Measurements from ENCODE around the gene CDCA7.
"Not testable (repeated sequence)": the region's sequence is repeated elsewhere in the genome, so short reads cannot be mapped to it uniquely, and the experiment has no call there.

CDCA7 gene

DNA sequence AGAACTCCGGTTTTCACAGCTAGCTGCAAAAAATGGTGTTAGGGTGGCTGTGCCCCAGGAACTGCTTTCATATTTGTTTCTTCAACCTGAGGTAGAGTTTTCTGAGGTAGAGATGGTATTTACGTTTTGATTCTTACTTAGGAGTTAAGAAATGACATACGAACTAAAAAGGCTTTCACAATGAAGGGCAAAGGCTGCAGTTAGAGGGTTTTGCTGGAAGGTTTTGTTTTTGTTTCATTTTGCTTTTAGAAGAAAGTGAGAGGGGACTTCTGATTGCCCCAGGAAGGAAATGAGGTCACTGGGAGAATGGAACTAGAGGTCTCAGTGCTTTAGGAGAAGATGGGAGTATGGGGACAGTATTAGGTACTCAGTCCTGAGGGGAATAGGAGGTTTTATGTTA lies 15.5 kb downstream of the CDCA7 start:
- DNase-seq, result no peak

DNA sequence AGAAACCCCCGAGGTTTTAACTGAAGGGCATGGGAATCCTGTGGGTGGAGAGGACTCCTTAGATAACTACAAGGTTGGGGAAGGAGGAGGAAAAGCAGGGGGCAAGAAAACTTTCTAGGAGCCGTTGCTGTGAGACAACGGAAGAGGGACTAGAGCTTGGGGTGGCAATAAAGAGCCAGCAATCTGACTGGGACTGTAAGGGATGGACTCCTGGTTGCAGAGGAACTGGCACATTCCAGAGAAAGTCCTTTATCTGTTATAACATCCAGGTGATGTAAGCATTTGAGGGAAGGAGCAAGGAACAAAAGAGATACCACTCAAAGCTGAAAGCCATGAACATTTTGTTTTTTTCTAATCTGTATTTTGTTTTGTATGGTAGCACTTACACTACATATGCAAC lies 16.4 kb downstream of the CDCA7 start:
- DNase-seq, result no peak

GRCh38 chr2:173373290-173373689 lies 18.6 kb downstream of the CDCA7 start:
- no peak for DNase-seq

GRCh38 chr2:173374634-173375033 lies 20.0 kb downstream of the CDCA7 start:
- no peak for DNase-seq

- DNase-seq, result not testable (repeated sequence)
These were observed 30.9 kb downstream of the CDCA7 start for GRCh38 chr2:173385534-173385933.

- no peak for DNase-seq
These were observed 31.5 kb downstream of the CDCA7 start for GRCh38 chr2:173386021-173386737.

- DNase-seq, result no peak
These were observed 32.0 kb downstream of the CDCA7 start for GRCh38 chr2:173386738-173387065.

DNA sequence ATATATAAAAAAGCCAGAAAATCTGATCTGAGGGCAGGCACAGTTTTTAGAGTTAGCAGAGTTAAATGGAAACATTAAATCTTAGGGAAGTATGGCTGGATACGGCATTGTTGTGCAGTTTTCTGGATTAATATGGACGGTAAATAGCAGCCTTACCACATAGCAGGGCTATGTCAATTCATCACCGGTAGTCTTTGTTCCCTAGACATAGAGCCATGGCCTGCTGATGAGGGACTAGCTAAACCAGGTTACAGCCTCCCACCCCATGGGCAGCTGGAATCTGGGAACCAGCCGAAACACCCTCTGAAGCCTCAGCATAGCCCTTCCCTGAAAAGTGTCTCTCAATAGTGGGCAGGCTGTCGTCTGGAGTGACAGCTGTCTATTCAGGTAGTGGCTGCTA lies 32.4 kb downstream of the CDCA7 start:
- no peak for DNase-seq

GRCh38 chr2:173387660-173388059 lies 33.0 kb downstream of the CDCA7 start:
- DNase-seq, result no peak

- no peak for DNase-seq
These were observed 34.1 kb downstream of the CDCA7 start for GRCh38 chr2:173388795-173389194.

- no peak for DNase-seq
These were observed 35.4 kb downstream of the CDCA7 start for GRCh38 chr2:173390036-173390435.

- DNase-seq, result no peak
These were observed 38.1 kb downstream of the CDCA7 start for GRCh38 chr2:173392731-173393130.

DNA sequence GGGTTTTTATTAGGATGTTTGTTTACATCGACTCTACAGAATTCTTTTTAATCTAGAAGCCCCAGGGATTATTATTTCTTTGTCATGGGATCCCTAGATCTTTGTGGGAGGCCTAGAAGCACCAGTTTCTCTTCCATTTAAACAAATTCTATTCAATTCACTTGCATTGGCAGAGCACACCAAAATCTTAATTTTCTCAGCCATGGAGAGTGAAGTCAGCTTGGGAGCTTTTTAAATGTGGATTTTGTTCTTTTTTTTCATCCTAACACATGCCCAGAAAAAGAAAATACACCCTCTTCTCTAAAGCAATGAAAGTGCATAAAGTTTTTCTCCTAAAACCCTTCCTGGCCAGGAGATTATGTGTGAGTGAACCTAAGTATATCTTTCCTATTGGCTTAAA lies 38.5 kb downstream of the CDCA7 start:
- peak; percentile 18 for DNase-seq

GRCh38 chr2:173393636-173394035 lies 39.0 kb downstream of the CDCA7 start:
- no peak for DNase-seq

DNA sequence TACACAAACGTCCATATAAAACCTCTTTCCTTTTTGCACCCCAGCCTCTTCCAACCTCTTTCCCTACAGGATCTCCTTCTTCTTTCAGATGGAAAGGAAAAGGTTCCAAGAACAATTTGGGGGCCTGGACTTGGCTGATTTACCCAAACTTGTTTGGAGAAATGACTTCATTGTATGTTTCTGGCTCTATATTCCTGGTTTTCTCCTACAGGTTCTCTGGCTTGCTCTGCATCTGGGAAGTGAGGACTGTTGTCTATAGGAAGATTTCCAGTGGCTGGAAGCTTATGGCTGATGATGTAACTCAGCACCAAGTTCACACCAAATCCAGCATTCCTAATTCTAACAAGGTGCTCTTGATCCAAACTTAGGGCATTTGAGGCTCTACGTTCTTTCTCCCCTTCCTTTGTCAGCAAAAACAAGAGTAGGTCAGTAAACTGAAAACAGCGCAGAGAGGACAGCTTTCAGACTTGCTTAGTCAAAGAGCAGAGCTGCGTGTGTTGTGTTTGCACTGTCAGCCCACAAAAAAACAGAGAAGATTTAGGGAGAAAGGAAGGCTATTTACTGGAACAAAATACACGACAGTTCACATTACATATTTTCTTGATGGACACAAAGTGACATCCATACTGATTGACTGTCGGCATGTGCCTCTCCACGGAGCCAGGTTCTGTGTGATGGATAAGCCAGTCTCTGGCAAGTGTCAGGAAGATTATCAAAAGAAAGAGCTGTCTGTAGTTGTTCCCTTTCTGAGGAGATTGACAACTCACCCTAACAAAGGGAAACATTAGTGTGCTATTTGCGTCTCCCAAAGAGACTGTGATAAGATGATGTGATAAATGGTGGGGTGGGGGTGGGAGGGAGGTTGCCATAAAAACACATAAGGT lies 39.7 kb downstream of the CDCA7 start:
- no peak for DNase-seq

- DNase-seq, result no peak
These were observed 41.1 kb downstream of the CDCA7 start for GRCh38 chr2:173395567-173396351.

DNA sequence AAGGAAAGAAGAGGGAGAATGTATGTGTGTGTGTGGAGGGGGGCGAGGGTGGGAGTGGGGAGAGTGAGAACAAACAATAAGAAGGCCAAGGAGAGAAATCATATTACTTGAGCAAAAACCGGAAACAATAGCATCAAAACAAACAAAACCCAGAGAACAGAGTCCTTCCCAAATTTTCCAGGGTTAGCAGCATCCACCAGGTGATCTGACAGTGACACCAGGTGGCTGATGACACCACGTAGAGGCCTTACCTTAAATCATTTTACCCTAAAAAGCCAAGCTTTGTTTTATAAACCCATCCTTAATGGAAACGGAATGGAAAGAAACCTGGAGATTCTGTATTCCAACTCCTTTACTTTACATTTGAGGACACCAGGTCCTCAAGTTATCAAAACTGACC lies 42.9 kb downstream of the CDCA7 start:
- no peak for DNase-seq

DNA sequence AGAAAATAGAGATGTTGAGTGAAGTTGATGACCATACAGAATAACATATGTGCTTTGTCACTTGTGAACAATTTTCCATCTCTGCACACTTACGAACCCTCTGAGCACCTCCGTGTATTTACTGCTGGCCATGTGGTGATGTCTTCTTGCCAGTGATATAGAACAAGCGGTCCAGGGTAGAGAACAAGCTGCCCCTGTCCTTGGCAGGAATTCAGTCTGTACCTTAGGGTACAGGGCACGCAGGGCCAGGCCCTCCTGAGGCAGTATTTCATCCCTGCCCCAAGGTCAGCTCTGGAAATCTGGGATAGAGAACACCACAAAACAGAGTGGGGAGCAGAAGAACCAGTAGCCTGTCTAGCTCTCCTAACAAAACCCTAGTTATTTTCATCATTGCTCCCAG lies 44.6 kb downstream of the CDCA7 start:
- DNase-seq, result no peak

DNA sequence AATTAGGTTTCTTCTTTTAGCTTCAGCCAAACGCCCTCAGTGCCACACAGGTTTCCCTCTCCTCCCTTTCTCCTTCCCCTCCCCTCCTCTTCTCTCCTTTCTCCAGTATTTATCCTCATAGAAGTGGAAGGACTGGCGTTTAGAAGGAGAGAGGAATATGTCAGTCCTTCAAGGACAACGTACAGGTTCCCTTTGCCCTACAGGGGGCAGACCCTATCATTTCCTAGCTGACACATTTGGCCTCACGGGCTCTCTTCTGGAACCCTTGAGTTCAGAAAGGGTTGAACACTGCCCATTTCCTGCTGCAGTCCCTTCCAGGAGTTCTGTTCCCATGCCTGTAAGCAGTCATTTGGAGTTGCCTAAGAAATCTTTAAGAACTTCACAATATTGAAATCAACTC lies 46.1 kb downstream of the CDCA7 start:
- DNase-seq, result no peak

- no peak for DNase-seq
These were observed 47.1 kb downstream of the CDCA7 start for GRCh38 chr2:173401716-173402326.

GRCh38 chr2:173402405-173402974 lies 47.8 kb downstream of the CDCA7 start:
- DNase-seq, result peak; percentile 79

DNA sequence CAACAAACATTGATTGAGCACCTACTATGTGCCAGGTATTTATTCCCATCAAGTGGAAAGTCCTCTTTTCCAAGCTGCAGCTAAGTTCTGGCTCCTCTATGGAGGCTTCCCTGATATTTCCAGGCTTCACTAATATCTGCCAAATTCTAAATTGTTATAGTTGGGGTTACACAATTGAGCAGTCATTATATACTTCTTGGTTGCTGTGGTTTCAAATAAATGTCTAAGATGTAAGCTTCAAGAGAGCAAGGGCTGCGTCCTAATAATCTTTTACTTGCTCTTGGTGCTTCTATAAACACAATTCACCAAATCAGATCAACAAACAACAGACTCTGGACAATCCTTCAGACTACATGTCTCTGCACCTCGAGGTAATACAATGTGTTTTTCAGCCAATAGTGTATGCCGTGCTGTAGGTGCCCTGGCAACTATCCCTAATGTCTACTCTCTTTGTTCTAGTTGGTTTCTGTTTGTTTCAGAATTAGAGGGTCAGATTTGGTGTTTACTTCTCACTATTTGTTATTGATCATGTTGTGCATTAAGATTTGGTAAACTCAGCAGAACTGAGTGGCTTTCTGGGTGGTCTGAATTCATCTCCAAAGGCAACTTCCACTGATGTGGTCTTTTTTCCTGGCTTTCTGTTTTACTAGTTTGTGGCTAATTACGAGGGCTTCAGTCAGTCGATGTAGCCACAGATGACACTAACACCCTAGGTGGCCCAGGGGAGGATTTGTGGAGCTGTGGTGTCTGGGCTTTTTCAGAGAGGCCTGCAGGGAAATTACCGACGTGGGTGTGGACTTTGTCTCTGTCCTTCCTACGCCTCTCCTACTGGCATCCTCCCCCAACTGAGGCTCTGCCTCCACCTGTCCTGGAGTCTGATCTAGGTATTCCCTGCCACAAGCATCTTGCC lies 50.4 kb downstream of the CDCA7 start:
- DNase-seq, result no peak

Data from midbrain (tissue), 1 donor.